ENCODE data around the gene C2orf74.

GRCh38 chr2:61114147-61114546 lies 47.8 kb upstream of the C2orf74 start:
- no peak for TF ChIP-seq EZH2phosphoT487 (IDR thresholded peaks at IDR 0.05; ENCODE audit: unreplicated experiment)
- TF ChIP-seq, protein P1, sequence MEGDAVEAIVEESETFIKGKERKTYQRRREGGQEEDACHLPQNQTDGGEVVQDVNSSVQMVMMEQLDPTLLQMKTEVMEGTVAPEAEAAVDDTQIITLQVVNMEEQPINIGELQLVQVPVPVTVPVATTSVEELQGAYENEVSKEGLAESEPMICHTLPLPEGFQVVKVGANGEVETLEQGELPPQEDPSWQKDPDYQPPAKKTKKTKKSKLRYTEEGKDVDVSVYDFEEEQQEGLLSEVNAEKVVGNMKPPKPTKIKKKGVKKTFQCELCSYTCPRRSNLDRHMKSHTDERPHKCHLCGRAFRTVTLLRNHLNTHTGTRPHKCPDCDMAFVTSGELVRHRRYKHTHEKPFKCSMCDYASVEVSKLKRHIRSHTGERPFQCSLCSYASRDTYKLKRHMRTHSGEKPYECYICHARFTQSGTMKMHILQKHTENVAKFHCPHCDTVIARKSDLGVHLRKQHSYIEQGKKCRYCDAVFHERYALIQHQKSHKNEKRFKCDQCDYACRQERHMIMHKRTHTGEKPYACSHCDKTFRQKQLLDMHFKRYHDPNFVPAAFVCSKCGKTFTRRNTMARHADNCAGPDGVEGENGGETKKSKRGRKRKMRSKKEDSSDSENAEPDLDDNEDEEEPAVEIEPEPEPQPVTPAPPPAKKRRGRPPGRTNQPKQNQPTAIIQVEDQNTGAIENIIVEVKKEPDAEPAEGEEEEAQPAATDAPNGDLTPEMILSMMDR (conservative IDR thresholded peaks at IDR 0.05; ENCODE audit: low read depth in 2 of 2), result no peak
- no peak for TF ChIP-seq REST (IDR thresholded peaks at IDR 0.05; ENCODE audit: unreplicated experiment)
- no peak for TF ChIP-seq ZNF331 (CRISPR knock-in tag; IDR thresholded peaks at IDR 0.05; ENCODE audit: low read depth)
- no peak for TF ChIP-seq EZH2 (IDR thresholded peaks at IDR 0.05; ENCODE audit: low read depth, unreplicated experiment)
- TF ChIP-seq POLR2AphosphoS5 (IDR thresholded peaks at IDR 0.05; ENCODE audit: low read depth), result no peak
- no peak for TF ChIP-seq JUNB (IDR thresholded peaks at IDR 0.05; ENCODE audit: unreplicated experiment)
- TF ChIP-seq CREB1 (CRISPR knock-in tag; IDR thresholded peaks at IDR 0.05; ENCODE audit: low read depth), result no peak
- TF ChIP-seq, protein P2, sequence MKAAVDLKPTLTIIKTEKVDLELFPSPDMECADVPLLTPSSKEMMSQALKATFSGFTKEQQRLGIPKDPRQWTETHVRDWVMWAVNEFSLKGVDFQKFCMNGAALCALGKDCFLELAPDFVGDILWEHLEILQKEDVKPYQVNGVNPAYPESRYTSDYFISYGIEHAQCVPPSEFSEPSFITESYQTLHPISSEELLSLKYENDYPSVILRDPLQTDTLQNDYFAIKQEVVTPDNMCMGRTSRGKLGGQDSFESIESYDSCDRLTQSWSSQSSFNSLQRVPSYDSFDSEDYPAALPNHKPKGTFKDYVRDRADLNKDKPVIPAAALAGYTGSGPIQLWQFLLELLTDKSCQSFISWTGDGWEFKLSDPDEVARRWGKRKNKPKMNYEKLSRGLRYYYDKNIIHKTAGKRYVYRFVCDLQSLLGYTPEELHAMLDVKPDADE (IDR thresholded peaks at IDR 0.05), result no peak
- TF ChIP-seq ZNF462 (CRISPR knock-in tag; IDR thresholded peaks at IDR 0.05), result no peak
- TF ChIP-seq STAT1 (IDR thresholded peaks at IDR 0.05; ENCODE audit: unreplicated experiment), result no peak
- TF ChIP-seq NANOG (IDR thresholded peaks at IDR 0.05; ENCODE audit: borderline replicate concordance), result no peak
- TF ChIP-seq ZNF114 (CRISPR knock-in tag; IDR thresholded peaks at IDR 0.05), result no peak

Measured in GM23338 (cell line).